GM19455 (cell line): Measurements from ENCODE around the gene RAPGEF6.
A peak's percentile ranks its signal among the peaks of the same experiment; 100 is the strongest.
"Not testable (repeated sequence)": the region's sequence is repeated elsewhere in the genome, so short reads cannot be mapped to it uniquely, and the experiment has no call there.

Source experiments
- ATAC-seq: cut with Tn5 transposase; IDR thresholded peaks from one replicate; pipeline ENCODE4 v1.9.1; 2021; ENCODE audit not compliant: unreplicated experiment

The RAPGEF6 gene

GRCh38 chr5:131514316-131515283 is 120.4 kb downstream of the RAPGEF6 start:
- ATAC-seq = peak; percentile 38

- no peak for ATAC-seq
These were observed 121.2 kb downstream of the RAPGEF6 start for GRCh38 chr5:131513780-131514179.

GRCh38 chr5:131511934-131512333 is 123.1 kb downstream of the RAPGEF6 start:
- no peak for ATAC-seq

GRCh38 chr5:131509801-131510200 is 125.2 kb downstream of the RAPGEF6 start:
- no peak for ATAC-seq

- no peak for ATAC-seq
These were observed 129.7 kb downstream of the RAPGEF6 start for GRCh38 chr5:131505237-131505908.

GRCh38 chr5:131496400-131496713 is 138.7 kb downstream of the RAPGEF6 start:
- ATAC-seq = peak; percentile 90

- peak; percentile 31 for ATAC-seq
These were observed 139.3 kb downstream of the RAPGEF6 start for GRCh38 chr5:131495536-131496399.

- ATAC-seq = no peak
These were observed 143.3 kb downstream of the RAPGEF6 start for GRCh38 chr5:131491749-131492148.

- ATAC-seq = peak; percentile 93
These were observed 146.6 kb downstream of the RAPGEF6 start for GRCh38 chr5:131488463-131488862.

GRCh38 chr5:131487371-131487770 is 147.7 kb downstream of the RAPGEF6 start:
- not testable (repeated sequence) for ATAC-seq

GRCh38 chr5:131482617-131483016 is 152.4 kb downstream of the RAPGEF6 start:
- ATAC-seq = no peak

- no peak for ATAC-seq
These were observed 153.5 kb downstream of the RAPGEF6 start for GRCh38 chr5:131481569-131481968.

- no peak for ATAC-seq
These were observed 159.5 kb downstream of the RAPGEF6 start for GRCh38 chr5:131475541-131475941.

GRCh38 chr5:131473731-131474130 is 161.3 kb downstream of the RAPGEF6 start:
- ATAC-seq = no peak

- ATAC-seq = no peak
These were observed 168.8 kb downstream of the RAPGEF6 start for GRCh38 chr5:131466171-131466766.

- no peak for ATAC-seq
These were observed 171.4 kb downstream of the RAPGEF6 start for GRCh38 chr5:131463656-131464055.

GRCh38 chr5:131462454-131462853 is 172.6 kb downstream of the RAPGEF6 start:
- ATAC-seq = no peak

- ATAC-seq = no peak
These were observed 173.3 kb downstream of the RAPGEF6 start for GRCh38 chr5:131461742-131462141.

GRCh38 chr5:131460867-131461572 is 174.0 kb downstream of the RAPGEF6 start:
- ATAC-seq = no peak

- no peak for ATAC-seq
These were observed 174.9 kb downstream of the RAPGEF6 start for GRCh38 chr5:131460133-131460532.
